GM21825 (cell line): ENCODE measurements around the gene HNRNPC.
"Not testable (repeated sequence)": the region's sequence is repeated elsewhere in the genome, so short reads cannot be mapped to it uniquely, and the experiment has no call there.

Experiments
- ATAC-seq: cut with Tn5 transposase; IDR thresholded peaks from one replicate; pipeline ENCODE4 v1.9.1; 2021; ENCODE audit warnings: mild to moderate bottlenecking, moderate library complexity; ENCODE audit not compliant: unreplicated experiment

Gene HNRNPC

GRCh38 chr14:21272661-21273060 is 3.4 kb upstream of the HNRNPC start:
- not testable (repeated sequence) for ATAC-seq

- ATAC-seq = no peak
Measured at GRCh38 chr14:21268617-21269251, 508 bp downstream of the HNRNPC start.

GRCh38 chr14:21267886-21268616 is 1.2 kb downstream of the HNRNPC start:
- no peak for ATAC-seq

- ATAC-seq = no peak
Measured at GRCh38 chr14:21267431-21267845, 1.8 kb downstream of the HNRNPC start.

- peak; percentile 69 for ATAC-seq
Measured at GRCh38 chr14:21264025-21264801, 5.0 kb downstream of the HNRNPC start.

GRCh38 chr14:21263284-21264024 is 5.8 kb downstream of the HNRNPC start:
- peak; percentile 8 for ATAC-seq

- no peak for ATAC-seq
Measured at GRCh38 chr14:21262410-21262809, 6.8 kb downstream of the HNRNPC start.

- ATAC-seq = no peak
Measured at GRCh38 chr14:21261824-21262223, 7.4 kb downstream of the HNRNPC start.

GRCh38 chr14:21258889-21259787 is 10.1 kb downstream of the HNRNPC start:
- no peak for ATAC-seq

GRCh38 chr14:21258005-21258888 is 11.0 kb downstream of the HNRNPC start:
- ATAC-seq = no peak

- no peak for ATAC-seq
Measured at GRCh38 chr14:21257394-21257909, 11.8 kb downstream of the HNRNPC start.

GRCh38 chr14:21256539-21257393 is 12.5 kb downstream of the HNRNPC start:
- ATAC-seq = no peak

- ATAC-seq = not testable (repeated sequence)
Measured at GRCh38 chr14:21256102-21256447, 13.2 kb downstream of the HNRNPC start.

GRCh38 chr14:21255385-21256101 is 13.7 kb downstream of the HNRNPC start:
- ATAC-seq = no peak

GRCh38 chr14:21252149-21252548 is 17.1 kb downstream of the HNRNPC start:
- ATAC-seq = no peak

- no peak for ATAC-seq
Measured at GRCh38 chr14:21251215-21251614, 18.0 kb downstream of the HNRNPC start.

- no peak for ATAC-seq
Measured at GRCh38 chr14:21248739-21249411, 20.4 kb downstream of the HNRNPC start.
